GM21723 (cell line): Measurements from ENCODE around the gene XYLT2.
"Not testable (repeated sequence)": the region's sequence is repeated elsewhere in the genome, so short reads cannot be mapped to it uniquely, and the experiment has no call there.

Experiments used
- ATAC-seq: cut with Tn5 transposase; IDR thresholded peaks from one replicate; pipeline ENCODE4 v1.9.1; 2021; ENCODE audit warnings: mild to moderate bottlenecking, moderate library complexity; ENCODE audit not compliant: unreplicated experiment

Gene XYLT2

GRCh38 chr17:50319306-50320004 is 26.5 kb upstream of the XYLT2 start:
- no peak for ATAC-seq

- ATAC-seq = no peak
These were observed 23.7 kb upstream of the XYLT2 start for GRCh38 chr17:50322271-50322670.

GRCh38 chr17:50323060-50323459 is 22.9 kb upstream of the XYLT2 start:
- no peak for ATAC-seq

GRCh38 chr17:50325906-50326305 is 20.0 kb upstream of the XYLT2 start:
- no peak for ATAC-seq

GRCh38 chr17:50326831-50327364 is 19.0 kb upstream of the XYLT2 start:
- ATAC-seq = no peak

GRCh38 chr17:50328363-50329325 is 17.3 kb upstream of the XYLT2 start:
- ATAC-seq = no peak

GRCh38 chr17:50329716-50330115 is 16.2 kb upstream of the XYLT2 start:
- ATAC-seq = no peak

GRCh38 chr17:50330151-50330775 is 15.7 kb upstream of the XYLT2 start:
- no peak for ATAC-seq

GRCh38 chr17:50331085-50331791 is 14.7 kb upstream of the XYLT2 start:
- no peak for ATAC-seq

GRCh38 chr17:50332196-50332595 is 13.7 kb upstream of the XYLT2 start:
- no peak for ATAC-seq

- not testable (repeated sequence) for ATAC-seq
These were observed 12.5 kb upstream of the XYLT2 start for GRCh38 chr17:50333291-50334057.

GRCh38 chr17:50337956-50338355 is 8.0 kb upstream of the XYLT2 start:
- no peak for ATAC-seq

GRCh38 chr17:50338645-50339044 is 7.3 kb upstream of the XYLT2 start:
- no peak for ATAC-seq

- no peak for ATAC-seq
These were observed 6.5 kb upstream of the XYLT2 start for GRCh38 chr17:50339381-50339780.

GRCh38 chr17:50344731-50345365 is 1.1 kb upstream of the XYLT2 start:
- no peak for ATAC-seq

- ATAC-seq = peak; percentile 42
These were observed 589 bp downstream of the XYLT2 start for GRCh38 chr17:50346313-50347116.

GRCh38 chr17:50347117-50347893 is 1.4 kb downstream of the XYLT2 start:
- no peak for ATAC-seq

- no peak for ATAC-seq
These were observed 2.0 kb downstream of the XYLT2 start for GRCh38 chr17:50347894-50348291.
